HEK293T (cell line): ENCODE results near the gene TFEB.

Experiments
- BHLHE40 ChIP-seq: fragments of 450-650 bp; IDR thresholded peaks from 2 replicates; pipeline ENCODE4 v1.6.1; 2016; ENCODE audit warnings: mild to moderate bottlenecking, moderate library complexity, borderline replicate concordance
- ELF4 ChIP-seq: fragments of 450-650 bp; IDR thresholded peaks from 2 replicates; pipeline ENCODE4 v1.6.1; 2017; ENCODE audit warnings: antibody characterized with exemption
- FOXA1 ChIP-seq: fragments of 450-650 bp; IDR thresholded peaks from 2 replicates; pipeline ENCODE4 v1.6.1; 2016; ENCODE audit warnings: mild to moderate bottlenecking
- FOXM1 ChIP-seq: fragments of 450-650 bp; IDR thresholded peaks from 2 replicates; pipeline ENCODE4 v1.6.1; 2017; ENCODE audit warnings: mild to moderate bottlenecking, borderline replicate concordance
- LEF1 ChIP-seq: fragments of 450-650 bp; IDR thresholded peaks from 2 replicates; pipeline ENCODE4 v1.6.1; 2017; ENCODE audit warnings: mild to moderate bottlenecking, borderline replicate concordance
- SP1 ChIP-seq: fragments of 450-650 bp; IDR thresholded peaks from 2 replicates; pipeline ENCODE4 v1.6.1; 2017
- TARDBP ChIP-seq: fragments of 450-650 bp; IDR thresholded peaks from 2 replicates; pipeline ENCODE4 v1.6.1; 2016

DNA sequence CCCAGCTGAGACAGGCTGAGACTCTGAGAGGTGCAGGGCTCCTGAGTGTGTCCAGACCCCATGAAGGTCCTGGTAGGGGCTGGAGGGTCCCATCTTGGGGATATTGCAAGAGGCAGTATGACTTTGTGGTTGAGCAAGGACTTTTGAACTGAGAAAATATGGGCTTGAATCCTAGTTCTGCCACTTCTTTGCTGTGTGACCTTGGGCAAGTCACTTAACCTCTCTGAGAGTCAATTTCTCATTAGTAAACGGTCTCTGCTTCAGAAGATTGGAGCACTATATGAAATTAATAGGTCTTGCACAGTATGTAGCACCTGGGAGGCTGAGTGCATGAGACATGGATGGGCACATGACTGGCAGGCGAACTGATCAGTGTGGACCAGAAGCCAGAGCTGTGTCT, 42.7 kb downstream of the TFEB start:
- TF ChIP-seq FOXA1, result no peak
- no peak for TF ChIP-seq TARDBP
- no peak for TF ChIP-seq ELF4
- TF ChIP-seq LEF1, result no peak
- TF ChIP-seq SP1, result no peak
- TF ChIP-seq BHLHE40, result no peak
- TF ChIP-seq FOXM1, result no peak
